Ishikawa (cell line): Measurements from ENCODE around the gene EHF.

Source experiments
- CEBPB ChIP-seq: IDR thresholded peaks from 2 replicates; pipeline ENCODE4 v1.6.1; 2012
- EGR1 ChIP-seq: IDR thresholded peaks from 2 replicates; pipeline ENCODE4 v1.6.1; 2012
- EP300 ChIP-seq: IDR thresholded peaks from 2 replicates; pipeline ENCODE4 v1.6.1; 2012; ENCODE audit warnings: borderline replicate concordance
- FOXM1 ChIP-seq: IDR thresholded peaks from 2 replicates; pipeline ENCODE4 v1.6.1; 2012; ENCODE audit warnings: low read depth, borderline replicate concordance
- MAX ChIP-seq: IDR thresholded peaks from 2 replicates; pipeline ENCODE4 v1.6.1; 2012
- RAD21 ChIP-seq: IDR thresholded peaks from 2 replicates; pipeline ENCODE4 v1.6.1; 2012; ENCODE audit warnings: low read depth
- TAF1 ChIP-seq: IDR thresholded peaks from 2 replicates; pipeline ENCODE4 v1.6.1; 2012; ENCODE audit warnings: low read depth, mild to moderate bottlenecking
- TCF12 ChIP-seq: IDR thresholded peaks from 2 replicates; pipeline ENCODE4 v1.6.1; 2012; ENCODE audit warnings: low read depth
- TEAD4 ChIP-seq: IDR thresholded peaks from 2 replicates; pipeline ENCODE4 v1.6.1; 2012
- YY1 ChIP-seq: IDR thresholded peaks from 2 replicates; pipeline ENCODE4 v1.6.1; 2012; ENCODE audit warnings: low read depth
- TF ChIP-seq, protein P1 (sequence below): IDR thresholded peaks from 2 replicates; pipeline ENCODE4 v1.6.1; 2012
- TF ChIP-seq, protein P2 (sequence below): IDR thresholded peaks from 2 replicates; pipeline ENCODE4 v1.6.1; 2012; ENCODE audit warnings: low read depth, mild to moderate bottlenecking

DNA sequence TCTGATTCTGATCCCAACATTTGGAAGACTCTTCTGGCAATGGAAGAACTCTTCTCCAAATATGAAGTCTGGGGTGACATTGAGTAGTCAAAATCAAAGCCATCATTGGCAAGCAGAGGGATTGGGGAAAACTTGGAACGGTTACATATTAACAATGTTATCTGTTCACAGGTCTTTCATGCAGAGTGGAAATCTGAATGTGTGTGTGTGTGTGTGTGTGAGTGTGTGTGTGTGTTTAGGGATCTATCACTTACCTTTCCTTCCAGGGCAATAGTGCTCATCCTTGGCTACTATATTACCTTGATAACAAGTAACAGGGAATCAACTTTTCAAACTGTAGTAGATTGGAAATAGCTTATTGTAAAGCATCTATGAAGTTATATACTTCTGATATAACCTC, 55.3 kb downstream of the EHF start:
- no peak for TF ChIP-seq EP300
- no peak for TF ChIP-seq TAF1
- no peak for TF ChIP-seq RAD21
- TF ChIP-seq, protein P1, sequence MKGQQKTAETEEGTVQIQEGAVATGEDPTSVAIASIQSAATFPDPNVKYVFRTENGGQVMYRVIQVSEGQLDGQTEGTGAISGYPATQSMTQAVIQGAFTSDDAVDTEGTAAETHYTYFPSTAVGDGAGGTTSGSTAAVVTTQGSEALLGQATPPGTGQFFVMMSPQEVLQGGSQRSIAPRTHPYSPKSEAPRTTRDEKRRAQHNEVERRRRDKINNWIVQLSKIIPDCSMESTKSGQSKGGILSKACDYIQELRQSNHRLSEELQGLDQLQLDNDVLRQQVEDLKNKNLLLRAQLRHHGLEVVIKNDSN = no peak
- TF ChIP-seq, protein P2, sequence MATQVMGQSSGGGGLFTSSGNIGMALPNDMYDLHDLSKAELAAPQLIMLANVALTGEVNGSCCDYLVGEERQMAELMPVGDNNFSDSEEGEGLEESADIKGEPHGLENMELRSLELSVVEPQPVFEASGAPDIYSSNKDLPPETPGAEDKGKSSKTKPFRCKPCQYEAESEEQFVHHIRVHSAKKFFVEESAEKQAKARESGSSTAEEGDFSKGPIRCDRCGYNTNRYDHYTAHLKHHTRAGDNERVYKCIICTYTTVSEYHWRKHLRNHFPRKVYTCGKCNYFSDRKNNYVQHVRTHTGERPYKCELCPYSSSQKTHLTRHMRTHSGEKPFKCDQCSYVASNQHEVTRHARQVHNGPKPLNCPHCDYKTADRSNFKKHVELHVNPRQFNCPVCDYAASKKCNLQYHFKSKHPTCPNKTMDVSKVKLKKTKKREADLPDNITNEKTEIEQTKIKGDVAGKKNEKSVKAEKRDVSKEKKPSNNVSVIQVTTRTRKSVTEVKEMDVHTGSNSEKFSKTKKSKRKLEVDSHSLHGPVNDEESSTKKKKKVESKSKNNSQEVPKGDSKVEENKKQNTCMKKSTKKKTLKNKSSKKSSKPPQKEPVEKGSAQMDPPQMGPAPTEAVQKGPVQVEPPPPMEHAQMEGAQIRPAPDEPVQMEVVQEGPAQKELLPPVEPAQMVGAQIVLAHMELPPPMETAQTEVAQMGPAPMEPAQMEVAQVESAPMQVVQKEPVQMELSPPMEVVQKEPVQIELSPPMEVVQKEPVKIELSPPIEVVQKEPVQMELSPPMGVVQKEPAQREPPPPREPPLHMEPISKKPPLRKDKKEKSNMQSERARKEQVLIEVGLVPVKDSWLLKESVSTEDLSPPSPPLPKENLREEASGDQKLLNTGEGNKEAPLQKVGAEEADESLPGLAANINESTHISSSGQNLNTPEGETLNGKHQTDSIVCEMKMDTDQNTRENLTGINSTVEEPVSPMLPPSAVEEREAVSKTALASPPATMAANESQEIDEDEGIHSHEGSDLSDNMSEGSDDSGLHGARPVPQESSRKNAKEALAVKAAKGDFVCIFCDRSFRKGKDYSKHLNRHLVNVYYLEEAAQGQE = no peak
- no peak for TF ChIP-seq EGR1
- TF ChIP-seq MAX = no peak
- TF ChIP-seq FOXM1 = no peak
- TF ChIP-seq TCF12 = no peak
- TF ChIP-seq TEAD4 = no peak
- no peak for TF ChIP-seq YY1
- no peak for TF ChIP-seq CEBPB
